Activated CD4-positive, CD25-positive, alpha-beta regulatory T cell treated with anti-CD3 and anti-CD28 coated beads, Interleukin-2, amount 50 U/mL, for 24 hours (primary cell): ENCODE measurements around the gene ZDHHC15.
"Not testable (repeated sequence)": the region's sequence is repeated elsewhere in the genome, so short reads cannot be mapped to it uniquely, and the experiment has no call there.

Experiments
- ATAC-seq, 2 donors: fragments of 150-1000 bp; cut with Tn5 transposase; one replicate each; pipeline ENCODE4 v1.10.0; 2021; ENCODE audit warnings: mild to moderate bottlenecking in 1 of 2, moderate library complexity in 1 of 2

Gene ZDHHC15, protein sequence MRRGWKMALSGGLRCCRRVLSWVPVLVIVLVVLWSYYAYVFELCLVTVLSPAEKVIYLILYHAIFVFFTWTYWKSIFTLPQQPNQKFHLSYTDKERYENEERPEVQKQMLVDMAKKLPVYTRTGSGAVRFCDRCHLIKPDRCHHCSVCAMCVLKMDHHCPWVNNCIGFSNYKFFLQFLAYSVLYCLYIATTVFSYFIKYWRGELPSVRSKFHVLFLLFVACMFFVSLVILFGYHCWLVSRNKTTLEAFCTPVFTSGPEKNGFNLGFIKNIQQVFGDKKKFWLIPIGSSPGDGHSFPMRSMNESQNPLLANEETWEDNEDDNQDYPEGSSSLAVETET

DNA sequence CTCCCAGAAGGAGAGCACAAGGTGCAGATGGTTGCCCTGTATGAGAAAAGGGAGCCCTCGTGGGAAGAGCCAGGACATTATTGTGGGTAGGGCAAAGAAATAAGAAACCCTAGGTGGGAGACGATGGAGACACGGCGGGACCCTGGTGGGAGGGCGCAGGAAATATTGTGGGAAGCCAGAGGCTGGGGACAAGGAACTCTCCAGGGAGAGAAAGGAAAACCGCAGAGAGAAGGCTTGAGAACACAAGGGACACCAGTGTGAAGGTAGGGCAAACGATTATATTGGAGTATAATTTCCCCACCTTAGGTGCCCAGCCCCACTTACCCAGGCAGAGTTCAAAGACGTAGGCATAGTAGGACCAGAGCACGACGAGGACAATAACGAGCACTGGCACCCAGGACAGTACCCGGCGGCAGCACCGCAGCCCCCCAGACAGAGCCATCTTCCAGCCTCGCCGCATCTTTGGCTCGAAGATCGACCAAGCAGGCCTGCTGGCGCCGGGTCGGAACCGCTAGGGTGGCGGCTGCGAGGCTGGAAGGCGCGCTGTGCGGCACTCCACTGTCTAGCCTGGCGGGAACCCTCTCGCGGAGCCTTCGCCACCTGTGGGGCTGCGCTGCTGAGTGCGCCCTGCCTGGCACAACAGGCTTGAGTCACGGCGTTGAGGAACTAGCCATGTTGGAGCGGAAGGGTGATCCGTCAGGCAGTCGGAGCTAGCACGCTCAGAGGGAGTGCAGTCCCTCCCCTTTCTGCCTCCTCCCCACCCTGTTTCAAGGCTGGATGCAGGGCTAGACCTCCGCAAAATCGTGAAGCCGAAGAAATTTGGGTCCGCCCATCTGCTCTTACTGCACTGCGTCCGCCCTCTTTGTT lies at the start of gene ZDHHC15:
Gene ZDHHC15 (minus strand): TSS at position 473 of the 867 bp plus-strand sequence. CDS start 13 bp downstream, at position 460.
- peak; percentile 88 to 92 for ATAC-seq

DNA sequence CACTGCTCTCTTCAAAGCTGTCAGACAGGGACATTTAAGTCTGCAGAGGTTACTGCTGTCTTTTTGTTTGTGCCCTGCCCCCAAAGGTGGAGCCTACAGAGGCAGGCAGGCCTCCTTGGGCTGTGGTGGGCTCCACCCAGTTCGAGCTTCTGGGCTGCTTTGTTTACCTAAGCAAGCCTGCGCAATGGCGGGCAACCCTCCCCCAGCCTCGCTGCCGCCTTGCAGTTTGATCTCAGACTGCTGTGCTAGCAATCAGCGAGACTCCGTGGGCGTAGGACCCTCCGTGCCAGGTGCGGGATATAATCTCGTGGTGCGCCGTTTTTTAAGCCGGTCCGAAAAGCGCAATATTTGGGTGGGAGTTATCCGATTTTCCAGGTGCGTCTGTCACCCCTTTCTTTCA lies 37.7 kb upstream of the ZDHHC15 start:
- not testable (repeated sequence) for ATAC-seq

DNA sequence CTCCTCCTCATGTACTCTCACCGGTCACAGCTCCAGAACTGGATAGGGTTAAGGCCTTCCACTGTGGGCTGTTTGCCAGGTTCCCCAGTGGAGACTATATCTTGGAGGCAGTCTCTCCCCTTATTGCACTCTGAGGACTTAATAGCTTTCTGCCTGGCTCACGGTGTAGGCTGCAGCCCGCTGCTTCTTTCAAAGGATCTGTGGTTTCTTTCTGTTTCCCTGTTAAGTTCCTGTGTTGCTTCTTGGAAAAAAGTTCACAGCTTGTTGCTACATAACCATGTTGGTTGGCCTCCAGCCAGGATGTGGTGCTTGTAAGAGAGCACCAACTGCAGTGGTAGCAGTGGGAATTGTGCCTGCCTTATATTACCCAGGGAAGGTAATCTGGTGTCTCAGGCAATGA lies 24.9 kb upstream of the ZDHHC15 start:
- ATAC-seq = no peak

DNA sequence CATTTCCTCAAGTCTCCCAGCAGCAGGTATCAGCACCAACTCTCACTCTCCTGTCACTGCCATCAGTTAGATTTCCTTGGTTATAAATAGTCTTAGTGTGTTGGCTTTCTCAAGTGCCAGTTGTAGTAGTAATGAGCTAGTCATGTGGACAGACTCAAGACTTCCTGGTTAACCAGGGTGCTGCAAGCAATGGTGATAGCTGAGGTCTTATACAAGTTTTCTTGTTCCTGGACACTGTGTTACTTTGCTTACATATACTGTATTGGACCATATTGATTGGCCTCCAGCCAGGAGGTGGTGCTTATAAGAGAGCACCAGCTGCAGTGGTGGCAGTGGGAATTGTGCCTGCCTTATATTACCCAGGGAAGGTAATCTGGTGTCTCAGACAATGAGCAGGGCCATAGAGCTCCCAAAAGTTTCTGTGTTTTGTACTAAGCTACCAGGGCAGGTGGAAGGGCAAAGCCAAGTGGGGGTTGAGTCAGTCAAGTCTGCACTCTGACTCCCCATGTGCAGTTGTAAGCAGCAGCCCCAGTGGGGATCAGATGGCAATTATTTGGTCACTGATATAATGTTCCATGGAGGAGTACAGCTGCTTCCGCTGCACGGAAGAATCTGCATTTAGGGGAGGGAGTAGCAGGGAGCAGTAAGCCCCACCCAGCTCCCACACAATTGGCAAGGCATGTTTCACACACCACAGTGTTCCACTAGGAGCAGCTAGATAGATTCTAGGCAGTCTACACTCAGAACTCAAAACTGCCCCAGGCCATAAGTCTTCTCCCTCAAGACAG lies 24.1 kb upstream of the ZDHHC15 start:
- no peak for ATAC-seq

DNA sequence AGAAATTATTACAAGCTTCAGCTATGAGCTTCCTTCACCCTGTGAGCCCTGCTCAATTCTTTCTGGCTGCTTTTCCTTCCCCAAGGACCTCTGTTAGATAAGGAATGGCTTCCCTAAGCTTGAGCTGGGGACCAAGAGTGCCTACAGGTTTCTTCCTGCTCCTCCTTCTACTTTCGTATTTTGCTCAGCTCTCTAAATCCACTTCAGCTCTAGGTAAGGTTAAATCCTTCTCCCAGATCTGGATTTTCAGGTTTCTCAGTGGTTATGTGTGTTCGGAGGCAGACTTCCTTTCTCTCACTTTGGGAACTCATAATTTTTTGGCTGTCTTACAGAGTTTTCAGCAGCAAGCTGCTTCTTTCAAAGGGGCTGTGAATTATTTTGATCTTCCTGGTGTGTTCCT lies 21.9 kb upstream of the ZDHHC15 start:
- no peak for ATAC-seq

DNA sequence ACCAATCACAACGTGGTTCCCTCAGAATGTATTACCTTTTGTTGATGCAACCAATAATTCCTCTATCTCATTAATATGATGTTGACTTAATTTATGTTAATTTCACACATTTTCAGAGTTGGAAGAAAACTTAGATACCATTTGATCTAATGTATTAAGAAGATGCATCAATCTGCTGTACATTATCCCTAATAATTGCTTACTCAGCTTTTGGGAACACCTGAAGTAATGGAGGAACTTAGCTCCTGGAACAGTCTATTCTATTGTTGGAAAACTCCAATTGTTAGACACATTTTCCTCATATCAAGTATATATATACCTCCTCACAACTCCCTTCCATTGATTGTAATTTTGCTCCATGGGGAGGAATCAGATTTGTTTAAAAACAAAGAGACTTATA lies 38.9 kb downstream of the ZDHHC15 start:
- no peak for ATAC-seq

DNA sequence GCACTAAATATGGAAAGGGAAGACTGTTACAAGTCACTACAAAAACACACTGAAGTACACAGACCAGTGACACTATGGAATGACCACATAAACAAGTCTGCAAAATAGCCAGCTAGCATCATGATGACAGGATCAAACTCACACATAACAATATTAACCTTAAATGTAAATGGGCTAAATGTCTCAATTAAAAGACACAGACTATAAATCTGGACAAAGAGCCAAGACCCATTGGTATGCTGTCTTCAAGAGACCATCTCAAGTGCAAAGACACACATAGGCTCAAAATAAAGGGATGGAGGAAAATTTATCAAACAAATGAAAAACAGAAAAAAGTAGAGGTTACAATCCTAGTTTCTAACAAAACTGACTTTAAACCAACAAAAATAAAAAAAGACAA lies 61.1 kb downstream of the ZDHHC15 start:
- ATAC-seq = not testable (repeated sequence)

DNA sequence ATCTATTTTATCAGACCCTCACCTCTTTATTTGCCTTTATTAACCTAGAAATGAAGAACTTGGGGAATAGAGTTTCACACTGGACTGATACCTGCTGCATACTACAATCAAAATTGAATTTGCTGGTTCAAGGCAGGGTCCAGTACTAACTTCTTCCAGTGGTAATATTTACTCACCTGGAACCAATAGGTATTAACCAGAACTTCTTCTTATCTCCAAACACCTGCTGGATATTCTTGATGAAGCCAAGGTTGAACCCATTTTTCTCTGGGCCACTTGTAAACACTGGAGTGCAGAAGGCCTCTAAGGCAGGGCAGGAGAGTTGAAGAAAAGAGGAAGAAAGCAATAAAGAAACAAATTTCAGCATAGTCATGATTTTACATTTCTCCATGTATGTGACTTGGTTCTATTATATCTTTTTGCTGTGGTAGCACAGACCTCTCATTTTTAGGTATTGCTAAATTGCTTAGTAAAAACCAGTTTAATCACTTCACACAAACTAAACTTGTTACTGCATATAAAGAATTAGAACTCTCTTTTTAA lies 101.1 kb downstream of the ZDHHC15 start:
- ATAC-seq = no peak

DNA sequence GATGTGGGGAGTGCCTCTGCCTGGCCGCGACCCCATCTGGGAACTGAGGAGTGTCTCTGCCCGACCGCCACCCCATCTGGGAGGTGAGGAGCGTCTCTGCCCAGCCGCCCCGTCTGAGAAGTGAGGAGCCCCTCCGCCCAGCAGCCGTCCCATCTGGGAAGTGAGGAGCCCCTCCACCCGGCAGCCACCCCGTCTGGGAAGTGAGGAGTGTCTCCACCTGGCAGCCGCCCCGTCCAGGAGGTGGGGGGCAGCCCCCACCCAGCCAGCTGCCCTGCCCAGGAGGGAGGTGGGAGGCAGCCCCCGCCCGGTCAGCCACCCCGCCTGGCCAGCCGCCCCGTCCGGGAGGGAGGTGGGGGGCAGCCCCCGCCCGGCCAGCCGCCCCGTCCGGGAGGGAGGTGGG lies 115.7 kb downstream of the ZDHHC15 start:
- not testable (repeated sequence) for ATAC-seq

DNA sequence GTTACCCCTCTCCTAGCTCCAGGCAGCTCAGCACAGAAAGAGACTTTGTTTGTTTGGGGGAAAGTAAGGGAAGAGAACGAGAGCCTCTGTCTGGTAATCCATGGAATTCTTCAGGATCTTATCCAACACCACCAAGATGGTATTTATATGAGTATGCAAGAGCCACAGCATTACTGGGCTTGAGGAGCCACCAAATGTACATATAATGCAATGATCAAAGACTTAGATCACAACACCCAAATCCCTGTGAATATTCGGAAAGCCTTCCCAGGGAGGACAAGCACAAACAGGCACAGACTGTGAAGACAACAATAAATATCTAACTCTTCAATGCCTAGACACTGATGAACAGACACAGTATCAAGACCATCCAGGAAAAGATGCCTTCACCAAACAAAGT lies 132.4 kb downstream of the ZDHHC15 start:
- no peak for ATAC-seq

DNA sequence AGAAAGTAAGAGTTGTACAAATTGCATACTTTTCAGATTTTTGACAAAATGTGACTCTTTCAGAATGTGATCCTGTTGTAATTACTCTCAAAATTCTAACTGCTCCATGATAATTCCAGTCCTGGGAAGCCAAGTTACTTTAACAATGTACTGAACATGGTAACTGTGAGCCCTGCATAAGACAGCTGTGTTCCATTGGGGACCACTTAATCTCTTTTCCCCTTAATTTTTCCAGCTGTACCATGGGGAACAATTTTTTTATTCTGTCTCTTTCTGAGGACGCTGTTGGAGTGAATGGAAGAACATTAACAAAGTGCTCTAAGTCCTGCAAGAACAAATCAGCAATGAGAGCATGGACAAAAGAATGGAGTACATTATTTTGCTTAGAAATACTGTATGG lies 153.1 kb downstream of the ZDHHC15 start:
- ATAC-seq = no peak

DNA sequence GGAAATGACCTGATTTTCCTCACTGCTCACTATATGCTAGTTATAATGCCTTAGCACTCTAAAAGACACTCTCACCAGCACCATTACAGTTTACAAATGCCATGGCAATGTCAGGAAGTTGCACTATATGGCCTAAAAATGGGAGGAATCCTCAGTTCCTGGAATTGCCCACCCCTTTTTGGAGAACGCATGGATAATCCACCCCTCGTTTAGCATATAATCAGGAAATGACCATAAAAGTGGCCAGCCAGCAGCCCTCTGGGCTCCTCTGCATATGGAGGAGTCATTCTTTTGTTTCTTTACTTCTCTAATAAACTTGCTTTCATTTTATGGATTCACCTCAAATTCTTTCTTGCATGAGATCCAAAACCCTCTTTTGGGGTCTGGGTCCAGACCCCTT lies 156.0 kb downstream of the ZDHHC15 start:
- ATAC-seq = no peak

DNA sequence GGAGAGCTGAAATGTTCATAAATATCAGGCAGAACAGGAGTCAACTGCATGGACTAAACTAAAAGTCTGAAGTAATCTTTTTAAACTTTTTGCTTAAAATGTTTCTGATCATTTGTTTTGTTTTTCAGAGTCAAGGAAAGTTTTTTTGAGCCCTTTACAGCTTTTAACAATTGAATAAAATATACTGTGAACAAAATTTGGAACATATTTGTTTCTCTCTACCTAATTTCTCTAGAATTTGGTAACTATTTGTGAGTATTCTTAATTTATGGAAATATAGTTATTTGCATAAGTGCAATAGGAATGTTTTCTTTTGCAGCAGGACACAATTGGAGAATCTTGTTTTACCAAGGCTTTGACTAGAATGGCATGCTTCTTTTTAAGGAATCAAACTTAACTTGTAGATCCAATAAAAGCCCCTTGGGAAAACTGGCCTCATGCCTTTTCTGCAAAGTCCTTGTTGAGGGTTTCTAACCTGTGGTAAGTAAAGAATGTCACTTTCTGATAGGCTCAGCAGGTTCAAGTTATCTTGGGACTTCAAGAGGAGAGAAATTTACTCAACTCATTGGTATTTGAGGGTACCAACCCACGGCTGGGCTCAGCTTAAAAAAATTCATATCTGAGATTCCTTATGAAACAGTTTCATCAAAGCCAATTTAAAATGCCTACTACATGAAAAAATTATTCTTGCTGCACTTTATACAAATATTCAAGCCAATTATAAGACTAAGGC lies 157.4 kb downstream of the ZDHHC15 start:
- no peak for ATAC-seq

DNA sequence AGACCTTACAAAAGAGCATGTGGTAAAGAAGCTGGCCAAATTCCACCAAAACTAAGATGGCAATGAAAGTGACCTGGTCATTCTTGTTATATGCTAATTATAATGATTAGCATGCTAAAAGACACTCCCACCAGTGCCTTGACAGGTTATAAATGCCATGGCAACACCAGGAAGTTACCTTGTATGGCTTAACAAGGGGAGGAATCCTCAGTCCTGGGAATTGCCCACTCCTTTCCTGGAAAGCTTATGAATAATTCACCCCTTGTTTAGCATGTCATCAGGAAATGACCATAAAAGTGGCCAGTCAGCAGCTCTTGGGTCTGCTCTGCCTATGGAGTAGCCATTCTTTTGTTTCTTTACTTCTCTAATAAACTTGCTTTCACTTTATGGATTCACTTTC lies 161.0 kb downstream of the ZDHHC15 start:
- no peak for ATAC-seq

DNA sequence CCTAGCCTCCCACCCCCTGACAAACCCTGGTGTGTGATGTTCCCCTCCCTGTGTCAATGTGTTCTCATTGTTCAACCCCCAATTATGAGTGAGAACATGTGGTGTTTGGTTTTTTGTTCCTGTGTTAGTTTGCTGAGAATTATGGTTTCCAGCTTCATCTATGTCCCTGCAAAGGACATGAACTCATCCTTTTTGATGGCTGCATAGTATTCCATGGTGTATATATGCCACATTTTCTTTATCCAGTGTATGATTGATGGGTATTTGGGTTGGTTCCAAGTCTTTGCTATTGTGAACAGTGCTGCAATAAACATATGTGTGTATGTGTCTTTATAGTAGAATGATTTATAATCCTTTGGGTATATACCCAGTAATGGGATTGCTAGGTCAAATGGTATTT lies 174.2 kb downstream of the ZDHHC15 start:
- not testable (repeated sequence) for ATAC-seq

DNA sequence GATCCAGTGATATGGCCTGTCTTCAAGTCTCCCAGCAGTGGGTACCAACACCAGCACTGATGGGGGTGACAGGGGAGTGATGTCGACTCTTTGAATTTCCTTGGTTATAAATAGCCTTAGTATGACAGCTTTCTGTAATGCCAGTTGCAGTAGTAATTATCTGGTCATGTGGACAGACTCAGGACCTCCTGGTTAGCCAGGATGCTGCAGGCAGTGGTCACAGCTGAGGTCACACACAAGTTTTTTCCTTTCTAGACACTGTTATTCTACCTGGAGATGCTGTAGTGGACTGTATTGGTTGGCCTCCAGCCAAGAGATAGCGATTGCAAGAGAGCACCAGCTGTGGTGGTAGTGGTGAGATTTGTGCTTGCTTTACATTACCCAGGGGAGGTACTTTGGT lies 185.3 kb downstream of the ZDHHC15 start:
- ATAC-seq = no peak

DNA sequence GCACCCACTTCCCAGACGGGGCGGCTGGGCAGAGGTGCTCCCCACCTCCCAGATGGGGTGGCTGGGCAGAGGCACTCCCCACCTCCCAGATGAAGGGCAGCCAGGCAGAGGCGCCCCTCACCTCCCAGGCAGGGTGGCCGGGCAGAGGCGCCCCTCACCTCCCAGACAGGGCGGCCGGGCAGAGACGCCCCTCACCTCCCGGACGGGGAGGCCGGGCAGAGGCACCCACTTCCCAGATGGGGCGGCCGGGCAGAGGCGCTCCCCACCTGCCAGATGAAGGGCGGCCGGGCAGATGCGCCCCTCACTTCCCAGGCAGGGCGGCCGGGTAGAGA lies 187.7 kb downstream of the ZDHHC15 start:
- no peak for ATAC-seq

DNA sequence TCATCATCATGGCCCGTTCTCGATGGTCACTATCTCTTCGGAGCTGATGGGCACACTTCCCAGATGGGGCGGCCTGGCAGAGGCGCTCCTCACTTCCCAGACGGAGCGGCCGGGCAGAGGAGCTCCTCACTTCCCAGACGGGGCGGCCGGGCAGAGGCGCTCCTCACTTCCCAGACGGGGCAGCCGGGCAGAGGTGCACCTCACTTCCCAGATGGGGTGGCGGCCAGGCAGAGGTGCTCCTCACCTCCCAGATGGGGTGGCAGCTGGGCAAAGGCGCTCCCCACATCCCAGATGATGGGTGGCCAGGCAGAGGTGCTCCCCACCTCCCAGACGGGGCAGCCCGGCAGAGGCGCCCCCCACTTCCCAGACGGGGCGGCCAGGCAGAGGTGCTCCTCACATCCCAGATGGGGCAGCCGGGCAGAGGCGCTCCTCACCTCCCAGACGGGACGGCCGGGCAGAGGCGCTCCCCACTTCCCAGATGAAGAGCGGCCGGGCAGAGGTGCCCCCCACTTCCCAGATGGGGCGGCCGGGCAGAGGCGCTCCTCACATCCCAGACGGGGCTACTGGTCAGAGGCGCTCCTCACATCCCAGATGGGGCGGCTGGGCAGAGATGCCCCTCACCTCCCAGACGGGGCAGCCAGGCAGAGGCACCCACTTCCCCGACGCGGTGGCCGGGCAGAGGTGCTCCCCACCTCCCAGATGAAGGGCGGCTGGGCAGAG lies 188.3 kb downstream of the ZDHHC15 start:
- not testable (repeated sequence) for ATAC-seq

DNA sequence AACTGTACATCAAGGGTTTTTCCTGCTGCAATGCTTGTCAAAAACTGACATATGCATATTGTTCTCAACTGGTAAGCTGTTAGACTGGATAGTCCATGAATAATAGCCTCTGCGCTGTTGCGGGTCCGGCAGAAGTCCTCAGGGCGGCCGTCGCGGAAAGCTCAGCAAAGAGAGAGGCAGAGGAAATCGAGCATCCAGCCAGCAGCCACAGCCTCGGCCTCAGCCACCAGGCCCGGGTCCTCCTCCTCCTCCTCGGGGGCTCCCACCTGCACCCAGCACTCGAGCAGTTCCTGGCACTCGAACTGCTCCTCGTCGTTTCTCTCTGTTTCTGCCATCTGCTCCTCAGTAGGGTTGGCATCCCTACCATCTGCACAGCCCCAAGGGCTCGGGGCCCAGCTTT lies 195.2 kb downstream of the ZDHHC15 start:
- ATAC-seq = no peak
